HepG2 (cell line): ENCODE results near the gene RAB1B. TPM values are rescaled to one million over a fixed set of nuclear protein-coding genes. Genes with fewer than 3 reads are reported as not detected.

Experiments used
- ATAC-seq: fragments of 200-7000 bp; cut with Tn5 transposase; 3 replicates; pipeline ENCODE4 v1.9.1; 2020; ENCODE audit warnings: mild to moderate bottlenecking, moderate library complexity
- BruUV-seq: library from RNA; stranded (reverse); fragments of 400-500 nt; replicated peaks from 2 replicates; lab custom pipeline; 2021; lab: Mats Ljungman, UMichigan
- CTCF ChIA-PET: fragments of 300-600 bp; formaldehyde crosslinking; extraction: SDS; loops from one replicate; lab custom pipeline; 2021; ENCODE audit warnings: low total read pairs, inconsistent platforms, low intra/inter-chr PET ratio; lab: Yijun Ruan, JAX
- POLR2A ChIA-PET: fragments of 350-600 bp; sonication (Branson Sonifier 250); formaldehyde crosslinking; loops from one replicate; lab custom pipeline; 2020; ENCODE audit warnings: antibody characterized with exemption, inconsistent platforms; lab: Yijun Ruan, JAX
- DNase-seq: peaks from one replicate; pipeline ENCODE4 v3.0.0-alpha.2; 2015; ENCODE audit warnings: low spot score
- FAIRE-seq: peaks from 3 replicates; lab custom pipeline; 2011; peaks lifted over from hg19 to GRCh38; lab: Jason Lieb, UNC
- H2AFZ ChIP-seq: one replicate; pipeline ENCODE4 v1.6.1; 2011; ENCODE audit warnings: low read length, inconsistent platforms
- H3K27ac ChIP-seq: fragments of 300-600 bp; 3 replicates; pipeline ENCODE4 v1.8.0; 2011; ENCODE audit warnings: mixed run types, mild to moderate bottlenecking, mixed read lengths, low read length, inconsistent platforms; ENCODE audit not compliant: insufficient read depth; ENCODE audit errors: extremely low read length
- H3K27me3 ChIP-seq, 2 experiments: fragments of 200-600 bp in 1 of 2; 2 replicates in 1 of 2; 3 replicates in 1 of 2; pipeline versions ENCODE4 v1.6.0 to v1.8.0; 2011; ENCODE audit warnings: low read length in 2 of 2, mild to moderate bottlenecking in 2 of 2, moderate library complexity in 2 of 2, inconsistent platforms in 1 of 2; ENCODE audit not compliant: insufficient read depth in 2 of 2, control insufficient read depth in 1 of 2
- H3K36me3 ChIP-seq, 2 experiments: fragments of 200-600 bp in 1 of 2; replicated peaks in 1 of 2; 2 replicates in 1 of 2; 3 replicates in 1 of 2; pipeline versions ENCODE4 v1.5.1 to v1.8.0; 2011; ENCODE audit warnings: low read length in 2 of 2, inconsistent platforms in 1 of 2; ENCODE audit not compliant: insufficient read depth in 2 of 2, control insufficient read depth in 1 of 2
- H3K4me1 ChIP-seq: 2 replicates; pipeline ENCODE4 v1.5.1; 2012; ENCODE audit warnings: low read length, inconsistent platforms; ENCODE audit not compliant: insufficient read depth
- H3K4me2 ChIP-seq: 2 replicates; pipeline ENCODE4 v1.6.0; 2011; ENCODE audit warnings: low read depth, low read length, inconsistent platforms
- H3K4me3 ChIP-seq, 3 experiments: fragments of 200-600 bp in 1 of 3; sonication (generic), shearing (Covaris generic) in 1 of 3; replicated peaks in 1 of 3; 2 replicates each; pipeline ENCODE4 v1.5.1; 2011 to 2016; ENCODE audit warnings: low read length in 3 of 3, inconsistent platforms in 2 of 3, low read depth in 2 of 3, mild to moderate bottlenecking in 2 of 3, control low read depth in 1 of 3, mixed read lengths in 1 of 3; ENCODE audit not compliant: insufficient read depth in 1 of 3
- H3K79me2 ChIP-seq: one replicate; pipeline ENCODE4 v1.6.1; 2011; ENCODE audit warnings: low read length, inconsistent platforms; ENCODE audit not compliant: insufficient read depth
- H3K9ac ChIP-seq: 2 replicates; pipeline ENCODE4 v1.6.0; 2011; ENCODE audit warnings: mild to moderate bottlenecking, low read depth, low read length, inconsistent platforms; ENCODE audit not compliant: insufficient read depth
- H3K9me3 ChIP-seq: 2 replicates; pipeline ENCODE4 v1.5.1; 2012; ENCODE audit warnings: mild to moderate bottlenecking, low read length
- H4K20me1 ChIP-seq: 2 replicates; pipeline ENCODE4 v1.6.0; 2011; ENCODE audit warnings: inconsistent platforms, mild to moderate bottlenecking, low read length, moderate library complexity; ENCODE audit not compliant: insufficient read depth
- CEBPZ ChIP-seq: IDR thresholded peaks from 2 replicates; pipeline ENCODE4 v1.6.1; 2012; ENCODE audit warnings: low read length, improper control_type of control experiment
- ZNF556 ChIP-seq: sonication (generic); formaldehyde crosslinking; IDR thresholded peaks from 2 replicates; pipeline ENCODE4 v1.4.0; 2020; ENCODE audit warnings: mild to moderate bottlenecking, missing genetic modification reagents, borderline replicate concordance
- WGBS: methylation state at CpG from one replicate; pipeline ENCODE4 v1.1.6; 2017; ENCODE audit warnings: low lambda C conversion rate; 5-methylcytosine and 5-hydroxymethylcytosine counted together
- in situ Hi-C: cut with HindIII; loops from 2 replicates; pipeline ENCODE4 v1.10.0; 2017; ENCODE audit warnings: low pct_unique_long_range_greater_than_20kb; ENCODE audit not compliant: extremely low pct_ligation_motif_present
- intact Hi-C: fragments of 100-400 bp; cut with micrococcal nuclease; formaldehyde crosslinking; loops from one replicate; pipeline ENCODE4 v1.10.0; 2022; ENCODE audit not compliant: unreplicated experiment
- polyA plus RNA-seq, 8 experiments: library from polyadenylated mRNA; depleted of rRNA in 3 of 8; stranded (reverse) in 7 of 8; unstranded in 1 of 8; fragments of >200 nt; fragmentation: Illumina TruSeq in 4 of 8; extraction: Trizol in 4 of 8; gene quantifications; 2 replicates each; pipeline versions ENCODE4 v1.2.1 to v1.2.3, GENCODE V29; 2011 to 2016; ENCODE audit warnings: low read depth in 4 of 8, missing spikeins in 1 of 8, mixed read lengths in 1 of 8; ENCODE audit not compliant: insufficient read depth in 1 of 8
- total RNA-seq, 5 experiments: library from RNA; depleted of rRNA; stranded (reverse); fragments of >200 nt; fragmentation: Illumina TruSeq; extraction: Trizol; gene quantifications; 2 replicates each; pipeline ENCODE4 v1.2.3, GENCODE V29; 2016; ENCODE audit warnings: low read depth in 1 of 5
- TF ChIP-seq, protein P1 (sequence below): sonication (generic); formaldehyde crosslinking; IDR thresholded peaks from 2 replicates; pipeline ENCODE4 v1.4.0; 2020; ENCODE audit warnings: missing genetic modification reagents

The RAB1B gene
- total and polyA plus RNA-seq, 2 of the 13 experiments (the other 11 are each of a cell fraction or from before 2014, with no cell fraction given), result 77.9 to 87.9 TPM

GRCh38 chr11:66219846-66220565 is 48.4 kb upstream of the RAB1B start:
- Histone ChIP-seq H3K27me3 (no peaks in the 10 kb centered on the region), H3K4me1 (peaks cover 5% of the 10 kb centered on the region; the same call in 1 of the 2 replicates), H4K20me1 (no peaks in the 10 kb centered on the region), H3K36me3 (peaks cover 14 to 31% of the 10 kb centered on the region in 2 experiments), H3K9me3 (no peaks in the 10 kb centered on the region), H3K27ac (no peak overlapping the region), H3K4me3 (no peak overlapping the region), H2AFZ (no peak overlapping the region), H3K79me2 (no peaks in the 10 kb centered on the region), H3K4me2 (no peak overlapping the region), H3K9ac (no peak overlapping the region)
- CTCF ChIA-PET, result no interaction called here
- 93% methylated on average over 19 of the region's 19 CpGs for WGBS
- no peak for ATAC-seq
- no TSS peak for BruUV-seq
- in situ Hi-C loops (no loop called here), intact Hi-C loops (no loop called here)
- no peak for FAIRE-seq
- no peak for TF ChIP-seq ZNF556 (CRISPR knock-in tag)
- TF ChIP-seq, protein P1, sequence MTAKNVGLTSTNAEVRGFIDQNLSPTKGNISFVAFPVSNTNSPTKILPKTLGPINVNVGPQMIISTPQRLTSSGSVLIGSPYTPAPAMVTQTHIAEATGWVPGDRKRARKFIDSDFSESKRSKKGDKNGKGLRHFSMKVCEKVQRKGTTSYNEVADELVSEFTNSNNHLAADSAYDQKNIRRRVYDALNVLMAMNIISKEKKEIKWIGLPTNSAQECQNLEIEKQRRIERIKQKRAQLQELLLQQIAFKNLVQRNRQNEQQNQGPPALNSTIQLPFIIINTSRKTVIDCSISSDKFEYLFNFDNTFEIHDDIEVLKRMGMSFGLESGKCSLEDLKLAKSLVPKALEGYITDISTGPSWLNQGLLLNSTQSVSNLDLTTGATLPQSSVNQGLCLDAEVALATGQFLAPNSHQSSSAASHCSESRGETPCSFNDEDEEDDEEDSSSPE (CRISPR knock-in tag), result no peak
- TF ChIP-seq CEBPZ, result no peak
- no peak for DNase-seq
- POLR2A ChIA-PET, result no interaction called here
